NK-92 (cell line): ENCODE measurements around the gene LCNL1.

Experiments used
- DNase-seq: peaks from one replicate; lab custom pipeline; 2025; ENCODE audit not compliant: unreplicated experiment; lab: John Stamatoyannopoulos, UW

LCNL1 gene

GRCh38 chr9:136973618-136974617, 8.9 kb upstream of the LCNL1 start:
- DNase-seq, result no peak

DNA sequence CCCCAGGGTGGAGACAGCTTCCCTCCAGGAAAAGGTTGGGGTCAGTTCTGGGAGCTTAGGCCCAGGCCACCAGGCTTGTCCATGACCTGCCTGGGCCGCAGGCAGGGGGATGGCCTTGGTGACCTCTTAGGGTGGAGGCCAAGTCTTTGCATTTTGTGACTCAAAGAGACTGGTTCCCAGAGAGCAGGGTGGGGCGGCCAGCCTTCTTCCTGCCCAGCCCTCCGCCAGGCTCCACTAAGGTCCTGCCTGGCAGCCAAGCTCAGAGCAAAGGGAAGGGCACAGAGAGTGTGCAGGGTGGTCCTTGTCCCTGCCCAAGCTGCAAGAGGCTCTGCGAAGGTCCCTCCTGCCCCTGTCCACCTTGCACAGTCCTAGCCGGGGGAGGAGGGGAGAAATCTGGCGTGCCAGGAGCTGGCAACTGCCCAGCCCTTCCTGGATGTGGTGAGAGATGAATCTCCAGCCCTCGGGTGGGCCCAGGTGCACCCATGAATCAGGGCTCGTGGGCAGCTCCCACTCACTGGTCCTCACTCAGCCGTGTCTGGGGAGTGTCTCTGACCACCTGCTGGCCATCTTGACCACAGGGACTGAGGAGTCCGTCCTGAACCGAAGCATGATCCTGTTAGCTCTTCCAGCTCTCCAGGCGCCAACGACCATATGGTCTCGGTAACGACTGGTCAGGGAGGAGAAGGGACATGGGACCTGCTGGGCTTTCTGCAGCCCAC, 7.8 kb upstream of the LCNL1 start:
- DNase-seq, result no peak

GRCh38 chr9:136975644-136976043, 7.1 kb upstream of the LCNL1 start:
- DNase-seq, result no peak

DNA sequence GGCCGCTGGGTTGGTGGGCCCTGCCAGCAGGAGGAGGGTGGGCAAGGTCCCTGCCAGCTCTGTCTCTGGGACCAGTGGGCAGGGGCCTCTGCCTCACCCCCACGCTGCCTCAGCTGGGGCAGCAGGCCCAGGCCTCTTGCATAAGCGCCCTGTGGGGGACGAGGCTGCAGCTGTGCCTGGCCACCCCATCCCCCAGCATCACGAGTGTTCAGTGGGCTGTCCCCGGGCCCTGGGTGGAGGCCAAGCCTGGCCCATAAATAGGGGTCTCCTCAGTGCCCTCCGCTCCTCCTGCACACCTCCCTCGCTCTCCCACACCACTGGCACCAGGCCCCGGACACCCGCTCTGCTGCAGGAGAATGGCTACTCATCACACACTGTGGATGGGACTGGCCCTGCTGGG, 5.6 kb upstream of the LCNL1 start, which contains the start of gene PTGDS:
Gene PTGDS (plus strand): TSS at position 282 of the 400 bp plus-strand sequence. CDS start 75 bp downstream, at position 357.
- no peak for DNase-seq

- no peak for DNase-seq
These were observed 5.1 kb upstream of the LCNL1 start for GRCh38 chr9:136977649-136978072.

- DNase-seq, result no peak
These were observed 4.5 kb upstream of the LCNL1 start for GRCh38 chr9:136978073-136978864.

DNA sequence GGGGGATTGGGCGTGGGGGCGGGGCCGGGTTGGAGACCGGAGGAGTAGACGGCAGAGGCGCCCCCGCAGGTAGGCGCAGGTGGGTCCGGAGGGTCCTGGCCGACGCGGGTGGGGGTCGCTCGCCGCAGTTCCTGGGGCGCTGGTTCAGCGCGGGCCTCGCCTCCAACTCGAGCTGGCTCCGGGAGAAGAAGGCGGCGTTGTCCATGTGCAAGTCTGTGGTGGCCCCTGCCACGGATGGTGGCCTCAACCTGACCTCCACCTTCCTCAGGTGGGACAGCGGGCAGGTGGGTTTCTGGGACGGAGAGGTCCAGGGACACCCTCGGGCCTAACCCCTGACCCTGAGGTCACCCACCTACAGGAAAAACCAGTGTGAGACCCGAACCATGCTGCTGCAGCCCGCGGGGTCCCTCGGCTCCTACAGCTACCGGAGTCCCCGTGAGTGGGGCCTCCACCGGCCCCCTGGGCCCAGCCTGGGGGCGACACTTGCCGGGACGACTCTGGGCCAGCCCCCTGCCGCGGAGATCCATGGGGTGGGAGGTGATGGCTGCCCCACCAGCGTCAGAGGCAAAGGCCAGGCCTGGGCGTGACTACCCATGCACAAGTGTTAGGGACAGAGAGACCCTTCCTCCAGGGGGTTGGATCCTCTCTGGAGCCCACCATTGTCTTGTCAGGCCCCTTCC, 3.8 kb upstream of the LCNL1 start:
- DNase-seq, result no peak

DNA sequence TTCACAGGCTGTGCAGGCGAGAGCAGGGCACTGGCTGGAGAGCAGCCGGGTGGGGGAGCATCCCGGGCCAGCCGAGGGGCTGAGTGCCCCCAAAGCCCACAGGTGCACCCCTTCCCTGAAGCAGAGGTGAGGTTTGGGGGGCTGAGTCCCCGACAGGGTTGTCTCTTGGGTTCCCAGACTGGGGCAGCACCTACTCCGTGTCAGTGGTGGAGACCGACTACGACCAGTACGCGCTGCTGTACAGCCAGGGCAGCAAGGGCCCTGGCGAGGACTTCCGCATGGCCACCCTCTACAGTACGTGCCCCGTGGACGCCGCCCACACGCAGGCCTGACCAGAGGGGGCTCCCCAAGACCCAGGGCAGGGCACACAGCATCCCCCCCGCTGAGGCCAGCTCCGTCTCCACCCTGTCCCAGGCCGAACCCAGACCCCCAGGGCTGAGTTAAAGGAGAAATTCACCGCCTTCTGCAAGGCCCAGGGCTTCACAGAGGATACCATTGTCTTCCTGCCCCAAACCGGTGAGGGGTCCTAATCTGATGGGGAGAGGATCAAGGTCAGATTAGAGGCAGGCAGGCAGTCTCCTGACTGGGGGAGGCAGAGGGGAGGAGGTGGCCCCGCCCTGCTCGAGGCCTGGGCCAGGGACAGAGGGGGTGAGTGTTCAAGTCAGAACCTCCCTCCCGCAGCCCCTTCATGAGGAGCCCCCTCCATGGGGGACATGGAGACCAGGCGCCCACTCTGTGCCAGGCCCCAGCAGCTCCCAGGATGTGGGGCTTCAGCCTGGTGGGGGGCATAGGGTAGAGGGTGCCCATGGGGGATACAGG, 2.8 kb upstream of the LCNL1 start:
- no peak for DNase-seq

GRCh38 chr9:136980669-136981478, 1.9 kb upstream of the LCNL1 start:
- no peak for DNase-seq

DNA sequence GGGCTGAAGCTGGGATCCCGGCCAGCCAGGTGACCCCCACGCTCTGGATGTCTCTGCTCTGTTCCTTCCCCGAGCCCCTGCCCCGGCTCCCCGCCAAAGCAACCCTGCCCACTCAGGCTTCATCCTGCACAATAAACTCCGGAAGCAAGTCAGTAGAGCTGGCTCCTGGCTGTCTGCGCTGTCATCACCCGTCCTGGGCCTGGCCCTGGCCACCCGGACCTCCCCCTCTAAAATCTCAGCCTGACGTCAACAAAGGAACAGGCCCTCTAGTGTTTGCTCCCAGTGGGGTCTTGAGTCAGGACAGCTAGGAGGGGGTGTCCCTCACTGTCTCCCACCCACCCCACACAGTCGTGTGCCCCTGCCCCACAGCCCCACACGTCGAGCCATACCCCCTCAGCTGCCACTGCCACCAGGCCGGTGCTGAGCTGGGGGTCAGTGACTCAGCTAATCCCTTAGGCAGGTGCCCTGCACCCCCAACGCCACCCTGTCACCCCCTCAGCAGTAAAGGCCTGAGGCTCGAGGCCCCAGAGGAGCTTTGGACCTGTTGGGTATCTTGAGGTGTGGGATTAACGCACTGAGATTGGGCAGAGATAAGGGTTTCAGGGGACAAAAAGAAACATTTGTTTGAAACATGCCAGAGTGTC, 1.1 kb upstream of the LCNL1 start:
- no peak for DNase-seq

GRCh38 chr9:136983167-136983566, 374 bp downstream of the LCNL1 start:
- no peak for DNase-seq

DNA sequence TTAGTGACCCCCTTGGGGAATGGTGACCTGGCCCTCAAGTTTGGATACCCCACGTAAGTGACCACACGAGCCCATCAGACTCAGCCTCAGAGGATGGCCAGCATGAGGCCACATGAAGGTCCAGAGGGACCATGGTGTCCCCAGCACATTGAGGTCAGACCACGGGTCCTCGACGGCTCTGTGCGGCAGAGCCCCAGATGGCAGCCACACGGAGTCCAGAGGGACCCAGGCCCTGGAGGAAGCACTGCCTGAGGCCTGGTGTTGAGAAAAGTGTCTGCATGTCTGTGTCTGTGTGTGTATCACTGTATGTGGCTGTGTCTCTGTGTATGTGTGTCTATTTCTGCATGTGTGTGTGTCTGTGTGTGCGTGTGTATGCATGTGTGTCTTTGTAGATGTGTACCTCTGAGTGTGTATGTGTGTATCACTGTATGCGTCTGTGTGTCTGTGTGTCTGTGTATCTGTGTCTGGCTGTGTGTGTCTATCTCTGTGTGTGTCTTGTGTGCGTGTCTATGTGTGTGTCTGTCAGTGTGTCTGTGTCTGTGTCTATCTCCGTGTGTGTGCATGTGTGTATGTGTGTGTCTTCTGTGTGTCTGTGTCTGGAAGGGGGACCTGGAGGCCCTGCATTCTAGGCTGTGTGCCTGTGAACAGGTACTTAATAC, 992 bp downstream of the LCNL1 start:
- no peak for DNase-seq

DNA sequence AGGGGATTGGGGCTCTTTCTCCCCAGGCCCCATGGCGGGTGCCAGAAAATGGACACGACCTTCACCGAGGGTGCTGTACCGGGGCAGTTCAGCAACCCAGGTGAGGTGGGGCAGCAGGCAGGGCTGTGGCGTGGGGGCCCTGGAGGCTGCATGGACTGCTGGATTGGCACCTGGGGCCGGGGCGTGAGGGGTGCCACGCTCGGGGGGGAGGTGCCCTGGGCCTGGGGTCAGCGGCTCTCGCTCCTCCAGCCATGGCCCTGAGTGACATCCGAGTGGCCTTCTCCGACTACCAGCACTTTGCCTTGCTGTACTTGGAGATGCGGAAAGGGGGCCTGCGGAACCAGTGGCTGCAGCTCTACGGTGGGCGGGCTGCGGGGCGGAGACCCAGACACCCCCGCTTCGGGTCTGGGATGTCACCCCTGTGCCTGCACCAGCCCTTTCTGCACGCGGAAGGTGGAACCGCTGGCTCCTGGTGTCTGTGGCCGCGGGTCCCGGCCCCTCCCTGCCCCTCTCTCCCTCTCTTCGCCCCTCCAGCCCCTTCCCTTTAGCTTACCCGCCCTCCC, 1.8 kb downstream of the LCNL1 start:
- DNase-seq, result no peak

GRCh38 chr9:136985027-136985602, 2.3 kb downstream of the LCNL1 start:
- DNase-seq, result no peak

- no peak for DNase-seq
These were observed 3.1 kb downstream of the LCNL1 start for GRCh38 chr9:136985853-136986252.

GRCh38 chr9:136988872-136989271, 6.1 kb downstream of the LCNL1 start:
- DNase-seq, result no peak

DNA sequence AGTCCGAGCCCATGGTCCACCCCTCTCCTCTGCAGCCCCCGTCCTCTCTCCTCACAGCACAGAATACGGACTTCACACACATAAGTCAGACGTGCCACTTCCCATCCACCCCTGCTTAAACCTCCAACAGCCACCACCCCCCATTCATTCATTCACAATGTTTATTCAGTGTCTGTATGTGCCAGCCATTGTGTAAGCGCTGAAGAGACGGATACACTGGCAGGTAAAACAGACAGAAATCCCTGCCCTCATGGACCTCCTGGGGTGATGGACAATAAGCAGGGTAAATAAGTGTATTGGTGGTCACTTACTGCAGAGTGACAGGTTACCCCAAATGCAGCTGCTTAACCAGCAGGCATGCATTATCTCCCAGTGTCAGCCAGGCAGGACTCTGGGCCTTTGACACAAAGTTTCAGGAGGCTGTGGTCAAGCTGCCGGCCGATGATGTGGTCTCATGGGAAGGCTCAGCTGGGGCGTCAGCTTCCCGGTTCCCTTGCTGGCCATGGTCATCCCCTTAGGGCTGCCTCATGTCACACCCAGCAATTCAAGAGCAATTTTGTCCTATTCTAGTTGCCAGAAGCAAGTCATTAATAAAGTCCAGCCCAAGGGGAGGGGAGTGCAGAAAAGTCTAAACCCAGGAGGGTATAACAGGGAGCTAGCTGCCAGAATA, 7.6 kb downstream of the LCNL1 start:
- DNase-seq, result no peak
